NCI-H526 (cell line): ENCODE measurements around the gene DIAPH2.

Experiments used
- DNase-seq, 2 experiments: peaks; one replicate each; lab custom pipeline; 2025; lab: John Stamatoyannopoulos, UW

The DIAPH2 gene

DNA sequence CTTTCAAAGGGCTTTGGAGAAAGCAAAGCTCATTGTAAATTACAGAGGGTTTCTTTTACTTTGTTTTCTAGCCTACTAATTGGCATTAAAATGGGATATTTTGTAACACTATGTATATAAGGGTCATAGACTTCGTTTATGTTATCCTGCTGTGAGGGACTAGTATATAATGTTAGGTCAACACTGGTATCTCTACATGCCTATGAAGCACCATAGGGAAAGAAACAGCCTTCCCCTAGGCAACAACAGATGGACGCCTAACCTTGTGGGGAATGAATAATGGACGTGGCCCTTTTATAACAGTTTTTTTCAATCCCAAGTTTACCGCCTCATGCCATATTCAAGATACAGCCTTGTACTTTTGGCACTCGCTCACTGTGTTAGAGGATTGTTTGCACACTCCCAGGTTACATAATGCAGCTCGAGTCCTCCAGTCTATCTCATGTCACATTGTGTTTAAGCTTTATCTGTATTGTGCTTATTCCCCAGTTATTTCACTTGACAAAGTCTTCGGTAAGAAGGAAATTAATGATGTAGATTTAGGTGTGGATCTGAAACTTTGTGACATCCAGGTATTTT lies 910.1 kb downstream of the DIAPH2 start:
- DNase-seq = no peak

DNA sequence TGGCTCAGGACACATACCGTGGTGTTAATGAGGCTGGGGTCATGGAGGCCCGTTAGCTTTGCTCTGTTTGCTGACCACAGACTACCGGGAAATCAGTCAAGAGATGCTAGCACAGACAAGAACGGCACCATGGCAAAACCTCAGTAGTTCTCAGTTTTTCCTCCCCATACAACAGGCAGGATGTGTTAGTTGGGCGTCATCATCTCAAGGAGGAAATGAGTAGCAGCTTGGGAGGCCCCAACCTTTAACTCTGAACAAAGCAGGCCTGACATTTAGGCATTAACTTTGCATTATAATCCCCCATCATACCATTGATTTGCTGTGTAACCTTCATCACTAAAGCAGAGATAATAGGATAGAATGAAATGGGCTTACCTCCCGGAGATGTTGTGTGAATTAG lies 913.3 kb downstream of the DIAPH2 start:
- DNase-seq = no peak

DNA sequence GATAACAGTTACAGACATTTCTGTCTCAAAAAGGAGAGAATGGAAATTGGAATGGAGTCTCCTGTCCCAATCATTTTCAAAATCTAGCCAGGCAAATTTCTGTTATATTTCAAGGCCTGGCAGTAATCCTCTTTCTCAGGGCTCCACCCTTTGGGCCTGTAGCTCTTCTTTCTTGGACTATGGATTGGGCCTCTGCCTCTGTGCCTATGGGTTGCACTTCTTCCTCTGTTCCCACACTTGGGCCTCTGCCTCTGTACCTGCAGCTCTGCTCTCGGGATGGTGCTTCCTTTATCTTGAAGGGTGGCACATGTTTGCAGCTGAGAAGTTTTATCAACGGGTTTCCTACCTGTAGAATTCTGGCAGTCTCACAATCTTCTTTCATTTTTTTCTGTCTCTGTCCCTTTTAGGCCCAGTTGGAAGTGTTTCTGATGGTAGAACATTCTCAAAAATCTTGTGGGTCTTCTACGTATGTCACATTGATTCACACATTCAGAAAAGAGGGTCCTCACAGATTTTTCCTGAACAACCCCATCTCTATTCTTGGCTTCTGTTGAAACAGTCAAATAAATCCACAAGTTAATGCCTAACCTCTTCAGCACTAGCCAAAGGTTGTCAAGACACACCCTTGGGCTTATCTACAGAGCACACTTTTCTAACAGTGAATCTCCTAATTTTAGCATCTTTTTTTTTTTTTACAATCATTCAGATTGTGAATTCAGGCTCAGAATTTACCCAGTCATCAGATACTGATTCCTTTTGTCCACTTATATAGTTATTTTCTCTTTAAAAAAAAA lies 918.0 kb downstream of the DIAPH2 start:
- DNase-seq = no peak

DNA sequence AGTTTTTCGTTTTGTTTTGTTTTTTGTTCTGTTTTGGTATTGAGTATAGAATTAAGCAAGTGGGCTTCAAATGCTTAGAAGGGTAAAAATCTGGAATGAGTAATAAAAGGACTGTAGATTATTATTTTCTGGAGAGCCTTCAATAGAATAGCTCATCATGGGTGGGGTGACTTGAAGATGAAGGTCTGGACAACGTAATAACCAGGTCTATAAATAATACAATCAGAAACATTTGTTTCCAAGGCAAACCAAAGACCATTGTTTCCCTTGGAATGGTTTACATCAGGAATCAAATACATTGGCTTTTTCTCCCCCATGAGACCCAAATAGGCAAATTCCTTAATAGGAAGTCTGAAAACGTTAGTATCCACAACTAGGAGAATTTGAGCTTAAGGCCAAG lies 920.6 kb downstream of the DIAPH2 start:
- peak in 1 of 2 experiments; percentile 4 for DNase-seq

DNA sequence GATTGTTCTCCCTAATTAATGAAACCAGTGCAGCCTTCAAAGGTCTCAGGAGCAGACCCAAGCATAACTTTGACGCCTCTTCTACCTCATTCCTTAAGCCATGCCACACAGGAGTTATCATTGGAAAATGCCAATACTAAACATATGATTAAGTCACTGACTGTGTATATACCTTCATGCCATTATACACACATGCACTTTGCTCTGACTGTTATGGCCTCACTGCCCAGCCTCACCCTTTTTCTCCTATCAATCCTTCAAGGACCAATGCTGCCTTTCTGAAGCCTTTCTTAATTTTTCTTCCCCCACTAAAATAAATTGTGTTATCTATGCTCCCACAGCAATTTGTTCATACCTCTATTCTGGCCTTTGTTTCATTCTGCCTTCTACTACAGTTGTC lies 924.7 kb downstream of the DIAPH2 start:
- DNase-seq = no peak

DNA sequence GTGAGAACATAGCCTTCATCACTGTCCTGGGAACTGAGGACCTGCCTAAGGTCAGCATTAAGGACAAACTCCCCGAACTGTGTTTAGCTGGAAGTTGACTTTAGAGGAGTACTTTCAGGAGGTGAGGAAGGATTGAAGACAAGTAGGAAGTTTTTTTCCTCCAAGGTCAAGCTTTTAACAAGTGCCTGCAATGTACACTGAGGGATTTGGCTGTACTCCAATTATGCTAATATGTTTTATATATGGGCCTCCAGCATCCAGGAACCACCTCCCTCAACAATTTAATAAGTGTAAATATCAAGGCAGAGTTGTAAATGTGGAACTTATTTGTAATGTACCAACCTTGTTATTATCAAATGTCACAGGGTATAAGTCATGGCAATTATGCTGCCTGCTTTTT lies 925.3 kb downstream of the DIAPH2 start:
- DNase-seq = no peak

DNA sequence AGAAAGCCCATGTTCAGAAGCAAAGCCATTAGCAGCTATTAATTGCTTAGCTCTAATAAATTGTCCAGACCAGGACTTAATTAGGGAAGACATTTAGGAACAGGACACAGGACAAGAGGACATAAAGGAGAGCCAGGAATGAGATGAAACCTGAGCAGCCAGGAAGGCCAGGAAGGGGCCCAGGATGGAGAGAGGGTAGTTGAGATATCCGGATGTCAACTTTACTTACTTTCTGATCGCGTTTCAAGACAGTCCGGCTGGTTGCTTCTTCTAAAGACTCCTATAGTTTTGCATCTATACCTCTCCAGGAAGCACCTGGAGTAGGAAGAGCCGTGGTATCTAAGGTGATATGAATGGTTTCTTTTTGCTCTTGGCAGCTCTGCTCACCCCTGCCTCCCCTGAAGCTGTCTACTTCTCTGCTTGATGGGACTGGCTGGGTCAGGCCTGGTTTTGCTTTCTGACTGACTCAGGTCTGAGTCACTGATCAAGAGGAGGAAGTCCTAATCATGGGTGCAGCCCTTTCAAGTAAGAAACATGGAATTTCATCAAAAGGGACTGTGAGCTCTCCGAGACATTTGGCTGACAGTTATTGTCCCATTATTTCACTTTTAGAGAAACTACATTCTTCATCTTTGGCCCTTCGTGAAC lies 932.4 kb downstream of the DIAPH2 start:
- DNase-seq = no peak

DNA sequence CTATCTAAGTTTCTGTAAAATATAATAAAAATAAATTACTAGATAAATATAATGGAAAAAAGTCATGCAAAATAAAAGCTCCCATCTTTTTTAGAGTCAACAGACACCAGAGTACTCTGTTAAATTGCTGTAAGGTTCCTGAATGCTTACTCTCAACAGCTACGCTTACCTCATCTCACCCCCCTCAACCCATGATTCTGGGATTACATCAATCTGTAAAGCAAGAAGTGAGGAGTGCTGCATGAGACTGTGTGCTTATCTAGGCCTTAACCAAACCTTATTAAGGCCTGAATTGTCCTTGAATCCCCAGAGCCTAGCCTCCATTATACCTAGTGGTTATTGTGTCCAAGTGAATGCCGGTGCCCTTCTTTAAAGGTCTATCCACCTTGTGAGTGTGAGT lies 934.9 kb downstream of the DIAPH2 start:
- no peak for DNase-seq

DNA sequence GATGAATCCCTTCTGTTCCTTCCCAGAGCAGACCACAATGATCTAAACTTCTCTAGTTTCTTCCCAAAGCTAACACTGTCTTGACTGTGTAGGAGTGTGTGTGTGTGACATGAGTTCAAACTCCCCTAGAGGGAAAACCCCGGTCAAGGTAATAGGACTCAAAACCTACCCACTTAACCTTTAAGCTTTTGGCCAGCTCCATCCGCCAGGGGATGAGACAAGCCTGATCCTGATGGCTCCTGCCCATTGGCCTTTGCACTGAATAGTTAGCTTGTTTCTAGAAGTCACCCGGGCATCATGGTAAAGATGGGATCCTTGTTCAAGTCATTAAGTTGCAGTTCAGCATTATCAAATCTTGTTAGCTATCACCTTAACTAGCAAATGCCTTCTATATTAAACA lies 937.5 kb downstream of the DIAPH2 start:
- DNase-seq = no peak

DNA sequence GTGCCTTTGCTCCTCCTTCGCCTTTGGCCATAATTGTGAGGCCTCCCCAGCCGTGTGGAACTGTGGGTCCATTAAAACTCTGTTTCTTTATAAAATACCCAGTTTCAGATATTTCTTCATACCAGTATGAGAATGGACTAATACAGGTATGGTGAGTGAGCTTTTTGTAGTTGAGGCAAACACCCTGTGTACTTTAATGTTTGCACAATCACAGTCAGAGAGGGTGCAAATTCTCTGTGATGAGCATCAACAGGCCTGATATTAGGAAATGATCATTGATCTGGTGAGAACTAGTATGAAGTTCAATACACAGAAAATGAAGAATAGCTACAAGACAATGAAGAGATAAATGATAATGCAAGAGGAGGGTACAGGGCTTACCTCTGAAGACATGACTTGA lies 943.7 kb downstream of the DIAPH2 start:
- DNase-seq = no peak

DNA sequence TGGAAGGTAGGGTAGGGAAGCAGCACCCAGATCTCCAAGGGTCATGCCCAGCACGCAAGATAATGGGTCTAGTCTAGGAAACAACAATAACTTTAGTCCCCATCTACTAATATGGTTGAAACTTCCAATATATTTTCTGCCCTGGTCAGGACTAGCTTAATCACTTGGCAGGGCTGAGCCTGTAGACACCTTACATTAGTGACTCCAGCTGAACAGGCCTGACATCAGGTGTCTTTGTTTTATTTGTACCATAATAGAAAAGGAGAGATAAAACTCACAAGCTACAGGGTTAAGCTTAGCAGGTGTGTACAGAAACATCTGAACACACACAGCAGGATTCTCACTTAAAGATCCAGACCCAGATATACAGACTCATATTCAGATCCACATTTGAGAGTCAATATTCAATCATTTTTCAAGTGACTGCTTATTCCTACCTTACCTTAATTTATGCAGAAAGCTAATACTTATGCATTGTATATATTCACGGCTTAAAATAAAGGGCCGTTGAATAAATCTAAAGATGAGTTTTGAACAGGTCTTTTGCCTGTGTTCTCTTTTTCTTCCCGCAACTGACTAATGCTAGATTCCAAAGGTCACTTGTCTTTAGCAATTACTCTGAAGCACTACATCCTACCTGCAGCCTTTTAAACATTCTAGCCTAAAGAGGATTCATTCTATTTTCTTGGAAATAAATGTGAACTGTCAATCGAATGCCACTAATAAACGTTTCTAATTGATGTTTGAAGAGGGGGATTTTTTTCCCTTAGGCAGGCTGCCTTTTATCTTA lies 944.4 kb downstream of the DIAPH2 start:
- peak in 1 of 2 experiments; percentile 13 for DNase-seq

DNA sequence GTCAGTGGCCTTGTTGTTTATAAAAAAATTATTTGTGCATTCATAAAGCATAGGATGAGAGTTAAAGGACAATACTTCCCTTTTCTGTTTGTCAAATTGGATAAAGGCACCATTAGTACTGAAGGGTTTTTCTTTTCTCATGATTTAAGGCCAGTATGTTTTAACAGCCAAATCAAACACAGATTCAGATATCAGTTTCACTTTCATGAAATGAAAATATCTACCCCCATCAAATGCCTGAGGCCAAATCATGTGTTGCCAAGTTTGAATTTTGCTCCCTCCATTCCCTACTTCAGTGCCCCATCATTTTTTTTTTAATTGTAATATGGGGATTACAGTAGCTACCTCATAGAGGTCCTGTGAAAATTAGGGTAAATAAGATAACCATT lies 944.9 kb downstream of the DIAPH2 start:
- DNase-seq = peak; percentile 28 to 29

DNA sequence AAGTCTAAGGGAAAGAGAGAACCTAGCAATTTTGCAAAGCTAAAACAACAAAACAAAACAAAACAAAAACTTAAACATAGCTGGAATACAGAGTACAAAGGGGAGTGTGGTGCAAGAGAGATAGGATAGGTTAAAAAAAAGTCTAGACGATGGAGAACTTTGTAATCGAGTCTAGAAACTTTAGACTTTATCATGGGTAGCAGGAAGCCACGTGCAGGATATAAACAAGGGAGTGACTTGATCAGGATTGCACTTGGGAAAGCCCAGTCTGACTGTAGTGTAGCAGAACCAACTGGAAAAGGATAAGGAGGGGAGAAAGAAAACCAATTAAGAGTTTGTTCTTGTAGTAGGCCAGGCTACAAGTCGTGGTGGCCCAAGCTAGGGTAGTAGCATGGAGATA lies 949.2 kb downstream of the DIAPH2 start:
- DNase-seq = no peak

DNA sequence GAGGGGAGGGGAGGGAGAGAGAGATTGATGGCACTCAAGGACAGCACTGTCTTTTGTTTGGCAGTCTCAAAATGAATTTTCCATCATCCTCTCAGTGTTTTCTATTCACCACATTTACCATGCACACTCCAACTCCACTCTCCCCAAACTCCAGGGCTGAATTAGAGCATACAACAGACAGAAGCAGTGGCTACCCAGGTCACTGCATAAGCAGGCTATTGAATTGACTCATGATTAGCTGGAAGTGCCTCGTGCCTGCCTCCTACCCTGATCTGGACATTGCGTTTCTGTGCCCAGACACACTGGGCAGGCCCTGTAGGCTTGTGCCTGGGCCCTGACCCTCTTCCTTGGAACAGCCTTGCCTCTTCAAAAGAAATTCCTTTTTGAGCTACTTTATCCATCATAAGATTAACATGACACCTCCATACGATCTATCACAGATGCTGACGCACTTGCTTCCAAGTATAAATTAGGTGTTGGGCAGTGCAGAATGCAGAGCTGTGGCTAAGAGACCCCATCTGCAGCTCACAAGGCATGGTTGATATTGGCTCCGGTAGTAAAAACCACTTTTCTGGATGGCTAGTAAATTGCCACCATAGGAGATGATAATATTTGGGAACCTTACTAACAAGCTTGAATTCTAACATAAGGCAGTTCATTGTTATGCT lies 952.0 kb downstream of the DIAPH2 start:
- DNase-seq = no peak

DNA sequence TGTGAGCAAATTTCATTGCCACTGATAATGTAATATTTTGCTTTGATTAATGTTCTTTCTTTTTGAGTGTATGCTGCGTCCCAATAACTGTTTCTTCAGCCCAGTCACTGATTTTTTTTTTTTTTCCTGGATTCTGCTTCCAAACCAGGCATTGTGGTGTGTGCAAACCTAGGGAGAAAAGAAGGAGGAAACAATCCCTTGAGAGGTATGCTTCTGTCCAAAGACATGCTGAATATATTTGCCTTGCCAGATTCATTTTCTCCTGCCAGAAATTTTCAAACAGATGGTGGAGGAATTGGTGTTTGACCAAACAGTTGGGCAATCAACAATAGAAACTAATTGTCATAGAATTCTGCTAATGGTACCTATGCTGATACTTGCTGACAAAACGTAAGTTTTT lies 952.6 kb downstream of the DIAPH2 start:
- DNase-seq = no peak

DNA sequence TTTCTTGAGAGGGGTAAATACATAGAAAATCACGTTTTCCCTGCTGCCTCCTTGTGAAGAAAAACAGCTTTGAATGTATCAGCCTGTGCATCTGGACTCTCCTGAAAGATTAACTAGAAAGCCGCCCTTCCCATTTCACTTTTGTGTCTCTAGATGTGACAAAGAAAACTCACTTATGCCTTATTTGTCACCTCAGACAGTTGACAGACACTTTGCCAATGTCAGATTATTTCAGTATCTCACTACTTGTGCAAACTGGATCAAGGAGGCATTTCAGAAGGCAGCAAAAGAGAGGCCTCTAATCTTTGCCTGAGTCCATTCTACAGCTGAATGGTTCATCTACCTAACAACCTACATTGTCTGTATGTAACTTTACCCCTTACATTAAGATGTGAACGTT lies 954.0 kb downstream of the DIAPH2 start:
- no peak for DNase-seq

DNA sequence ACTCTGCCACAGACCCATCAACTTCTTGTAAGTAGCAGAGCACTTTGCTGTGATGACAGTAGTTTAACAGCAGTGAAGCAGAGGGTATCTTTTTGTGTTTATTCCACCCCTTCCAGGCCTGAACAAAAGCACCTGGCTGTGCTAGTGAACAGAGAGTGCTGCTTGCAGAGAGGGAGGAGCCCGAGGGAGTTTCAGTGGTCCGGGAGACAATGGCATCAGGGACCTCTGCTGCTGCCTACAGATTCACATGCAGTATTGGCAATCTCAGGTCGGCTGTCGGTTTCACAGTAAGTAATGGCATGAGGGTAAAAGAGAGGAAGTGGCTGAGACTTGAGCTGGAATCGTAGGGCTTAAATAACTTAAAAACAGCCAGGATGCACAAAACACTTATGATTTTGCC lies 954.9 kb downstream of the DIAPH2 start:
- no peak for DNase-seq
